GM12878 (cell line): ENCODE data around the gene ROM1. TPM values are rescaled to one million over a fixed set of nuclear protein-coding genes. Genes with fewer than 3 reads are reported as not detected.

Experiments
- ASH2L ChIP-seq: fragments of 300-600, 200-600 bp; sonication (generic); IDR thresholded peaks from 2 replicates; pipeline ENCODE4 v1.6.1; 2017; ENCODE audit warnings: low read depth, mild to moderate bottlenecking, borderline replicate concordance
- ATF3 ChIP-seq: IDR thresholded peaks from 2 replicates; pipeline ENCODE4 v1.6.1; 2011; ENCODE audit warnings: low read depth, mild to moderate bottlenecking, low read length, moderate library complexity, borderline replicate concordance; ENCODE audit errors: extremely low read depth
- CHD2 ChIP-seq: IDR thresholded peaks from 2 replicates; pipeline ENCODE4 v1.6.1; 2011; ENCODE audit warnings: low read depth, low read length, improper control_type of control experiment, borderline replicate concordance
- EED ChIP-seq: sonication (generic); IDR thresholded peaks from 2 replicates; pipeline ENCODE4 v1.6.1; 2016; ENCODE audit warnings: antibody characterized with exemption, low read depth
- HDAC6 ChIP-seq: fragments of 200-600 bp; sonication (generic); IDR thresholded peaks from one replicate; pipeline ENCODE4 v1.8.0; 2017; ENCODE audit warnings: antibody characterized with exemption; ENCODE audit not compliant: unreplicated experiment
- JUNB ChIP-seq: IDR thresholded peaks from 2 replicates; pipeline ENCODE4 v1.6.1; 2016; ENCODE audit warnings: antibody characterized with exemption, mild to moderate bottlenecking
- KDM1A ChIP-seq: fragments of 200-600 bp; sonication (generic); IDR thresholded peaks from 2 replicates; pipeline ENCODE4 v1.6.1; 2016; ENCODE audit warnings: borderline replicate concordance
- MAX ChIP-seq: IDR thresholded peaks from 2 replicates; pipeline ENCODE4 v1.6.1; 2012; ENCODE audit warnings: low read depth, low read length, improper control_type of control experiment
- NFIC ChIP-seq: IDR thresholded peaks from 2 replicates; pipeline ENCODE4 v1.6.1; 2012; ENCODE audit warnings: low read depth, mild to moderate bottlenecking, inconsistent platforms, low read length, moderate library complexity
- NFYB ChIP-seq: IDR thresholded peaks from 2 replicates; pipeline ENCODE4 v1.6.1; 2011; ENCODE audit warnings: low read depth, mild to moderate bottlenecking, low read length, improper control_type of control experiment, moderate library complexity; ENCODE audit not compliant: insufficient read depth
- RELA ChIP-seq: fragments of 450-650 bp; IDR thresholded peaks from 2 replicates; pipeline ENCODE4 v1.8.0; 2014; ENCODE audit warnings: borderline replicate concordance; ENCODE audit not compliant: partially characterized antibody
- SPI1 ChIP-seq: IDR thresholded peaks from 2 replicates; pipeline ENCODE4 v1.6.1; 2011; ENCODE audit warnings: low read depth, mild to moderate bottlenecking, low read length, moderate library complexity, borderline replicate concordance; ENCODE audit not compliant: insufficient read depth
- STAT3 ChIP-seq: IDR thresholded peaks from 2 replicates; pipeline ENCODE4 v1.6.1; 2011; ENCODE audit warnings: low read depth, low read length, improper control_type of control experiment
- TBL1XR1 ChIP-seq: IDR thresholded peaks from 2 replicates; pipeline ENCODE4 v1.6.1; 2012; ENCODE audit warnings: low read depth, low read length, improper control_type of control experiment
- TCF7 ChIP-seq: IDR thresholded peaks from 2 replicates; pipeline ENCODE4 v1.6.1; 2014; ENCODE audit warnings: antibody characterized with exemption, borderline replicate concordance
- USF1 ChIP-seq: IDR thresholded peaks from 2 replicates; pipeline ENCODE4 v1.6.1; 2011; ENCODE audit warnings: borderline replicate concordance, low read depth, mild to moderate bottlenecking, moderate library complexity, mixed read lengths, low read length; ENCODE audit not compliant: insufficient read depth; ENCODE audit errors: extremely low read length
- WRNIP1 ChIP-seq: IDR thresholded peaks from 2 replicates; pipeline ENCODE4 v1.6.1; 2011; ENCODE audit warnings: low read depth, low read length, improper control_type of control experiment, borderline replicate concordance
- YBX1 ChIP-seq: fragments of 450-650 bp; IDR thresholded peaks from 2 replicates; pipeline ENCODE4 v1.6.1; 2016; ENCODE audit warnings: antibody characterized with exemption
- ZBTB33 ChIP-seq: fragments of 450-650 bp; IDR thresholded peaks from 2 replicates; pipeline ENCODE4 v1.6.1; 2017; ENCODE audit warnings: mild to moderate bottlenecking
- polyA plus RNA-seq, 11 experiments: library from polyadenylated mRNA; depleted of rRNA in 4 of 11; unstranded in 6 of 11; stranded (reverse) in 5 of 11; fragments of >200 nt; fragmentation: Nextera tagmentation in 4 of 11; fragmentation: Illumina TruSeq in 1 of 11; extraction: Ambion mirVana in 4 of 11; extraction: Trizol in 1 of 11; gene quantifications; 1 replicate in 1 of 11; 2 replicates in 10 of 11; pipeline versions ENCODE4 v1.2.1 to v1.2.3, GENCODE V29; 2011 to 2016; ENCODE audit warnings: inconsistent platforms in 2 of 11, missing spikeins in 2 of 11, low read depth in 1 of 11
- total RNA-seq, 4 experiments: library from RNA; depleted of rRNA in 3 of 4; stranded (reverse); fragments of >200 nt in 3 of 4; fragmentation: Illumina TruSeq in 1 of 4; extraction: Trizol in 1 of 4; gene quantifications; 2 replicates each; pipeline versions ENCODE4 v1.2.1 to v1.2.3, GENCODE V29; 2013 to 2021
- TF ChIP-seq, protein P1 (sequence below): IDR thresholded peaks from 2 replicates; pipeline ENCODE4 v1.6.1; 2012; ENCODE audit warnings: low read depth, low read length, improper control_type of control experiment

ROM1 gene
- total and polyA plus RNA-seq, 10 of the 15 experiments (the other 5 are each of a cell fraction or from before 2014, with no cell fraction given), result 0.42 to 3.0 (median 1.1) TPM

DNA sequence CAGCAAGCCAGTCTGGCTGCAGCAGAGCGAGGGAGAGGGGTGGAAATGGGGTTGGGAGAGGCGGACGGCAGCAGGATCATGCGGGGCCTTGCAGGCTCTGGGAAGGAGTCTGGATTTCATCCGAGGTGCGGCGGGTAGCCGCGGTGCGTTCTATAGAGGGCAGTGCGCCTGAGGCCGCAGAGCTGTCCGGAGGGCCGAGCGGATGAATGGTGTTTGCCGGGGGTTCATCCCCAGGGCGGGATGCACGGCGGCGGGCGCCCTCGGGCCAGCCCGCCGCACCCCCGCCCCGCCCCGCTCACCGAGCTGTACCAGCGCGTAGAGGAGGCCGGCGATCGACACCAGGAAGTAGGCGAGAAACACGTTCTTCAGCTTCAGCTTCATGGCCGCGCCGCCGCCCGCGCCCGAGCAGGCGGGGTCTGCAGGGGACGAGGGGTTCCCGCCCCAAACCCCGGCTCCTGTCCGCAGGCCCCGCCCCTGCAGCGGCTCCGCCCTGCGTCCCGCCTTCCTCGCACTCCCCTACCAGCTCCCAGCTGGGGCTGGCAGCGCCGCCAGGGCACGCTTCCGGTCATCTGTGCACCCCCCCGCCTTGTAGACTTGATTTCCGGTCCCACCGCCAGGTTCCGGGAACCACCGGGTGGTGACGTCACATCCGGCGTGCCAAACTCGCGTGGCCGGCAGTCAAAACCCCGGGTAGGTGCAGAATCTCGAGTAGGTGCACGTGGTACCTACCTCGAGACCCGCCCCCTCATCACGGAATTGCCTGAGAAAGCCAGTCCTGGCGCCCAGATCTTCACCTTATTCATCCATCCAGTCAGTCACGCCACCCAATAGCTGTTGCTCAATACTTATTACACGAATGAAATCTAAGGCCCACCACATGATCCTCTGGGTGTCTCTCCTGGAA, 8.8 kb downstream of the ROM1 start, which contains the start of gene B3GAT3 (continued):
- TF ChIP-seq ATF3, result no peak
- TF ChIP-seq RELA, result peak; percentile 91
- TF ChIP-seq SPI1, result 0 out of 2 replicates have a peak, but pooled peaks have one; percentile 1
- no peak for TF ChIP-seq HDAC6
- no peak for TF ChIP-seq TBL1XR1
- no peak for TF ChIP-seq NFYB
- TF ChIP-seq EED, result peak; percentile 59; the same call in 1 of the 2 replicates
- no peak for TF ChIP-seq NFIC
- no peak for TF ChIP-seq JUNB
- TF ChIP-seq KDM1A, result no peak
- no peak for TF ChIP-seq TCF7
- no peak for TF ChIP-seq ZBTB33
- peak; percentile 99 for TF ChIP-seq MAX
- TF ChIP-seq STAT3, result no peak
- peak; percentile 74 for TF ChIP-seq USF1
- TF ChIP-seq YBX1, result no peak
- TF ChIP-seq, protein P1, sequence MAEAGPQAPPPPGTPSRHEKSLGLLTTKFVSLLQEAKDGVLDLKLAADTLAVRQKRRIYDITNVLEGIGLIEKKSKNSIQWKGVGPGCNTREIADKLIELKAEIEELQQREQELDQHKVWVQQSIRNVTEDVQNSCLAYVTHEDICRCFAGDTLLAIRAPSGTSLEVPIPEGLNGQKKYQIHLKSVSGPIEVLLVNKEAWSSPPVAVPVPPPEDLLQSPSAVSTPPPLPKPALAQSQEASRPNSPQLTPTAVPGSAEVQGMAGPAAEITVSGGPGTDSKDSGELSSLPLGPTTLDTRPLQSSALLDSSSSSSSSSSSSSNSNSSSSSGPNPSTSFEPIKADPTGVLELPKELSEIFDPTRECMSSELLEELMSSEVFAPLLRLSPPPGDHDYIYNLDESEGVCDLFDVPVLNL, result peak; percentile 25; the same call in 1 of the 2 replicates
- TF ChIP-seq CHD2, result peak; percentile 93
- TF ChIP-seq WRNIP1, result no peak; the same call in 1 of the 2 replicates
- TF ChIP-seq ASH2L, result no peak
